GM20000 (cell line): ENCODE results near the gene NEIL1.
"Not testable (repeated sequence)": the region's sequence is repeated elsewhere in the genome, so short reads cannot be mapped to it uniquely, and the experiment has no call there.

ENCODE experiments used
- DNase-seq: peaks from one replicate; pipeline ENCODE4 v3.0.0; 2012; ENCODE audit warnings: low spot score
- TF ChIP-seq, protein P1 (sequence below): IDR thresholded peaks from 2 replicates; pipeline ENCODE4 v1.5.1; 2012; ENCODE audit warnings: mild to moderate bottlenecking, control low read depth; ENCODE audit errors: extremely low read depth, missing control alignments

Gene NEIL1

DNA sequence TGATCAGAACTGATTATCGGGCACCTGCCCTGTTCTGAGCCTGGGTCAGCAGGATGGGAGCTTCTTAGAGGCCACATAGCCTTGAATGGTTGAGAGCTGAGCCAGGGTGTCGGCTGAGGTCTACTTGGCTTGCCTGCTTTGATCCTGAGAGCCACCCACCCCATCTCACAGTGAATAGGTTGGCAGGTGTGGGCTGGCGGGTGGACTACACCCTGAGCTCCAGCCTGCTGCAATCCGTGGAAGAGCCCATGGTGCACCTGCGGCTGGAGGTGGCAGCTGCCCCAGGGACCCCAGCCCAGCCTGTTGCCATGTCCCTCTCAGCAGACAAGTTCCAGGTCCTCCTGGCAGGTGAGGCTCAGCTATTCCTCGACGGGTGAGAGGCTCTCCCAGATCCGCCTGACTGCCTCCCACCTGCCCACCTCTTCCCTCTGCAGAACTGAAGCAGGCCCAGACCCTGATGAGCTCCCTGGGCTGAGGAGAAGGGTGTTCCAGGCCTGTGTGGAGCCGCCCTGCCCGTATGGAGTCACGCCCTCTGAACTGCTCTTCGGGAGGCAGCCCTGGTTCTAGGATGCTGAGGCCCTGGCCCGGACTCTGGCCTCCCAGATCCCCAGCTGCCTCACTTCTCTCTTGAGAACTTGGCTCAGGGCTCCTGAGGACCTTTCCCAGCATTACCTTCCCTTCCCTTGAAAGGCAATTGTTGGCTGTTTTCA lies 7.2 kb upstream of the NEIL1 start:
- DNase-seq = no peak
- TF ChIP-seq, protein P1, sequence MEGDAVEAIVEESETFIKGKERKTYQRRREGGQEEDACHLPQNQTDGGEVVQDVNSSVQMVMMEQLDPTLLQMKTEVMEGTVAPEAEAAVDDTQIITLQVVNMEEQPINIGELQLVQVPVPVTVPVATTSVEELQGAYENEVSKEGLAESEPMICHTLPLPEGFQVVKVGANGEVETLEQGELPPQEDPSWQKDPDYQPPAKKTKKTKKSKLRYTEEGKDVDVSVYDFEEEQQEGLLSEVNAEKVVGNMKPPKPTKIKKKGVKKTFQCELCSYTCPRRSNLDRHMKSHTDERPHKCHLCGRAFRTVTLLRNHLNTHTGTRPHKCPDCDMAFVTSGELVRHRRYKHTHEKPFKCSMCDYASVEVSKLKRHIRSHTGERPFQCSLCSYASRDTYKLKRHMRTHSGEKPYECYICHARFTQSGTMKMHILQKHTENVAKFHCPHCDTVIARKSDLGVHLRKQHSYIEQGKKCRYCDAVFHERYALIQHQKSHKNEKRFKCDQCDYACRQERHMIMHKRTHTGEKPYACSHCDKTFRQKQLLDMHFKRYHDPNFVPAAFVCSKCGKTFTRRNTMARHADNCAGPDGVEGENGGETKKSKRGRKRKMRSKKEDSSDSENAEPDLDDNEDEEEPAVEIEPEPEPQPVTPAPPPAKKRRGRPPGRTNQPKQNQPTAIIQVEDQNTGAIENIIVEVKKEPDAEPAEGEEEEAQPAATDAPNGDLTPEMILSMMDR = no peak

DNA sequence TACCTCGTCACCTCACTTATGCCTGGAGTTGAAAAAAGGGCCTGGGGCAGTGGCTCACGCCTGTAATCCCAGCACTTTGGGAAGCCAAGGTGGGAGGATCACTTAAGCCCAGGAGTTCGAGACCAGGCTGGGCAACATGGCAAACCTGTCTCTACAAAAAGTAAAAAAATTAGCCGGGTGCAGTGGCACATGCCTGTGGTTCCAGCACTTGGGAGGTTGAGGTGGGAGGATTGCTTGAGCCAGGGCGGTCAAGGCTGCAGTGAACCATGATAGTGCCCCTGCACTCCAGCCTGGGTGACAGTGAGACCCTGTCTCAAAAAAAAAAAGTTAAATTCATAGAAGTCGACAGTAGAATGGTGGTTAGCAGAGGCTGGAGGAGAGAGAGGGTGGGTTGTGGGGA lies 4.6 kb upstream of the NEIL1 start:
- no peak for DNase-seq
- TF ChIP-seq, protein P1 = no peak

DNA sequence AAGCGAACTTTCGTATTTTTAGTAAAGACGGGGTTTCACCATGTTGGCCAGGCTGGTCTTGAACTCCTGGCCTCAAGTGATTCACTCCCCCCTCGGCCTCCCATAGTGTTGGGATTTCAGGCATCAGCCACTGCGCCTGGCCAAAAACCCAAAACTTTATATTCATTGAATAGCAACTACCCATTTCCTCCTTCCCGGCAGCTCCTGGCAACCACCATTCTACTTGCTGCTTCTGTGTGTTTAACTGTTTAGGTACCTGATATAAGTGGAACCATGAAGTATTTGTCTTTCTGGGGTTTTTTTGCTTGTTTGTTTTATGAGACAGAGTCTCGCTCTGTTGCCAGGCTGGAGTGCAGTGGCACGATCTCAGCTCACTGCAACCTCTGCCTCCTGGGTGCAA lies 2.9 kb upstream of the NEIL1 start:
- DNase-seq = not testable (repeated sequence)

DNA sequence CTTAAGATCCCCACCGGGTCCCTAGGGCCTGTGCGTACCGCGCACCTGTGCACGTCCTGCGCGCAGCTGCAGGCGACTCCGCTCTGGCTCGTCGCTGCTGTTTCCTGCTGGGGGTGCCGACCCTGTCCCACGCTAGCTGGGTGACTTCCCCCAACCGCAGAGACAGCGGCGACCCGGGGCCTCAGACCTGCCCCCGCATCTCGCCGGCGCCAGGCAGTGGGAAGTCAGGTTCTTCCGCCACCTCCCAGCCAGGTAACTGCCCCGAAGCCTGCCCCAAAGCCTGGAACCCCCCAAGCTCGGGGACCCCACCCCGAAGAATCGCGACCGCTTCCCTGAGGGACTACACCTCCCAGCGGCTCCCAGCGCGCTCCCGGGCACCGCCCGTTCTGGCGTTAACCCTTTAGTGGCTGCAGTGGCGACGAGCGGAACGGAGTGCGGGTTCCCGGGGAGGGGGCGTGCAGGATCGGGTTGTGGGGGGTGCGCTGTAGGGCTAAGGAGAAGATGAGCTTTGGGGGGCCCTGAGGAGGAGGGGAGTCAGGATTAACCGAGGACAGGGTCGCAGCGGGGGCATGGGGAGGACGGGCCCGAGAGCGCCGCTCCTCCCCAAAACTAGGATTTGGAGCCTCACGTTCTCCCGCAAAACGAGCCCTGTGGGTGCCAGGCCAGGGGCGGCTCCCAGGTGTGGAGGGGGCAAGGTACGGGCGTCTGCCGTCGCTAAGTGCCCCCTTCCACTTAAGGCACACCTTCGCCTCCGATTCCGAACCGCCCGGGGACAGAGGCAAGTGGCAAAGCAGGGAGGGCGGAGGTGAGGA lies 589 bp downstream of the NEIL1 start:
- DNase-seq = peak; percentile 80
- TF ChIP-seq, protein P1 = no peak

DNA sequence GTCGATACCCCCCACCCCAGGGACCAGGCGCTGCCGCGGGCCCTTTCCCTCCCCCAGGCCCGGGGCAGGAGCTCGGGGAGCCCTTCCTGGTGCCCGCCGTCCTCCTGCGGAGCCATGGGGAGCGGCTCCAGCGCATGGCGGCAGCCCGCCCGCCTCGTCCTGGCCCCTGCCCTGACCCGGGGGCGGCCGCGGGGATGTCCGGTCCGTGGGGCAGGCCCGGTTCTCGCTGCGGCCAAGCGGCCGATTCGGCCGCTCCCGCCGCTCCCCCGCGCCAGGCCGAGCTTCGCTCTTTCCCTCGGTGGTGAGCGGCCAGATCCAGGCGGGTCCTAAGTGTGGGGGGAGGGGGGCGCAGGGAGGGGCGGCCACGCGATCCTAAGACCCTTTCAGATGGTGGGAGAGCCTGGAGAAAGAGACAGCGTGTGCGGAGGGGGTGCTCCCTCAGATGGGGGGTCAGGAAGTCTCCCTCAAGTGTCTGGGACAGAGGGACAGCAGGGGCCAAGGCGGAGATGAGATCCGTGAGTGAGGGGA lies 1.3 kb downstream of the NEIL1 start:
- DNase-seq = peak; percentile 60
- TF ChIP-seq, protein P1 = no peak

DNA sequence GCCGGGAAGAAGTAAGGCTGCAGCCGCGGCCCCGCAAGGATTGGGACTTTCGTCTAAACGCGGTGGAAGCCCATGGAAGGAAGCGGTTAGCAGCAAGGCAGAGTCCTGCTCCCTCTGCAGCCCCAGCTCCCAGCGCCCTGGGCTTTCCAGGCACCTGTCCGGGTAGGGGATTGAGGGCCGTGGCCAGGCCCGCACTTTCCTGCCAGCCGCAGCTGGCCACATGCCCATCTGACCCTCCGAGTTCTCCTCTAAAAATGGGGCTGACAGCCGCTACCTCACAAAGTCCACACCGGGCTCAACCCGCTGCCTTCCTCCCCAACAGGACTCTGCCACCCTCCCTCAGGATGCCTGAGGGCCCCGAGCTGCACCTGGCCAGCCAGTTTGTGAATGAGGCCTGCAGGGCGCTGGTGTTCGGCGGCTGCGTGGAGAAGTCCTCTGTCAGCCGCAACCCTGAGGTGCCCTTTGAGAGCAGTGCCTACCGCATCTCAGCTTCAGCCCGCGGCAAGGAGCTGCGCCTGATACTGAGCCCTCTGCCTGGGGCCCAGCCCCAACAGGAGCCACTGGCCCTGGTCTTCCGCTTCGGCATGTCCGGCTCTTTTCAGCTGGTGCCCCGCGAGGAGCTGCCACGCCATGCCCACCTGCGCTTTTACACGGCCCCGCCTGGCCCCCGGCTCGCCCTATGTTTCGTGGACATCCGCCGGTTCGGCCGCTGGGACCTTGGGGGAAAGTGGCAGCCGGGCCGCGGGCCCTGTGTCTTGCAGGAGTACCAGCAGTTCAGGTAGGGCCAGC lies 1.9 kb downstream of the NEIL1 start:
- TF ChIP-seq, protein P1 = no peak
- DNase-seq = no peak

DNA sequence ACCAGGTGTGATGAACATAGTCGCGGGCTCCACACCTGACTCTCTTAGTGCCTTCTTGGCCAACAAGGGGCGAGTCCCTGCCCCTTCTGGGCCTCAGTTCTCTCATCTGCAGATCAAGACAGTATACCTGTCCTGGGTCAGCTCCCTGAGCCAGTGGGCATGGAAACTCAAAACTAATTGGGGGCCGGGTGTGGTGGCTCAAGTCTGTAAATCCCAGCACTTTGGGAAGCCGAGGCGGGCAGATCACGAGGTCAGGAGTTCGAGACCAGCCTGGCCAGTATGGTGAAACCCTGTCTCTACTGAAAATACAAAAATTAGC lies 2.5 kb downstream of the NEIL1 start:
- DNase-seq = not testable (repeated sequence)
